Fibroblast of lung (primary cell): ENCODE data around the gene KIF18A. TPM values are rescaled to one million over a fixed set of nuclear protein-coding genes. Genes with fewer than 3 reads are reported as not detected.

ENCODE experiments used
- DNase-seq, 2 donors: peaks; one replicate each; pipeline versions ENCODE4 v3.0.0 to v3.0.0-alpha.2; 2010; ENCODE audit warnings: low read depth in 2 of 2
- H2AFZ ChIP-seq: 2 replicates; pipeline ENCODE4 v1.5.1; 2012; ENCODE audit warnings: low read length, control low read depth, inconsistent platforms
- H3K27ac ChIP-seq: 2 replicates; pipeline ENCODE4 v1.5.1; 2011; ENCODE audit warnings: low read length, control low read depth; ENCODE audit not compliant: insufficient read depth
- H3K27me3 ChIP-seq: 2 replicates; pipeline ENCODE4 v1.5.1; 2011; ENCODE audit warnings: mild to moderate bottlenecking, low read length; ENCODE audit not compliant: control insufficient read depth, insufficient read depth
- H3K36me3 ChIP-seq: 2 replicates; pipeline ENCODE4 v1.5.1; 2011; ENCODE audit warnings: low read length; ENCODE audit not compliant: control insufficient read depth, insufficient read depth
- H3K4me1 ChIP-seq: 2 replicates; pipeline ENCODE4 v1.5.1; 2011; ENCODE audit warnings: low read length; ENCODE audit not compliant: control insufficient read depth, insufficient read depth; ENCODE audit errors: extremely low read depth
- H3K4me2 ChIP-seq: 2 replicates; pipeline ENCODE4 v1.5.1; 2011; ENCODE audit warnings: low read length, control low read depth; ENCODE audit not compliant: insufficient read depth; ENCODE audit errors: extremely low read depth
- H3K4me3 ChIP-seq, 4 experiments: fragments of 200-600 bp in 1 of 4; sonication (generic) in 1 of 4; replicated peaks in 1 of 4; 2 replicates each; pipeline ENCODE4 v1.5.1; 2011 to 2016; ENCODE audit warnings: low read length in 4 of 4, low read depth in 3 of 4, mild to moderate bottlenecking in 3 of 4, control low read depth in 2 of 4, inconsistent platforms in 1 of 4, mixed read lengths in 1 of 4; ENCODE audit not compliant: insufficient read depth in 1 of 4; ENCODE audit errors: control extremely low read depth in 1 of 4
- H3K79me2 ChIP-seq: 2 replicates; pipeline ENCODE4 v1.5.1; 2012; ENCODE audit warnings: mild to moderate bottlenecking, low read length, inconsistent platforms; ENCODE audit not compliant: control insufficient read depth, insufficient read depth
- H3K9ac ChIP-seq: 2 replicates; pipeline ENCODE4 v1.5.1; 2011; ENCODE audit warnings: mild to moderate bottlenecking, low read length, control low read depth; ENCODE audit not compliant: insufficient read depth
- H3K9me3 ChIP-seq: 2 replicates; pipeline ENCODE4 v1.5.1; 2012; ENCODE audit warnings: low read depth, low read length; ENCODE audit not compliant: control insufficient read depth, insufficient read depth
- H4K20me1 ChIP-seq: 2 replicates; pipeline ENCODE4 v1.5.1; 2011; ENCODE audit warnings: low read length; ENCODE audit not compliant: control insufficient read depth, insufficient read depth; ENCODE audit errors: extremely low read depth
- CTCF ChIP-seq, 2 donors: IDR thresholded peaks in 1 of 2; conservative IDR thresholded peaks in 1 of 2; 1 replicate in 1 of 2; 2 replicates in 1 of 2; pipeline ENCODE4 v1.5.1; 2011 to 2012; ENCODE audit warnings: low read length in 2 of 2, control low read depth in 1 of 2, inconsistent platforms in 1 of 2, low read depth in 1 of 2, mild to moderate bottlenecking in 1 of 2
- EZH2 ChIP-seq: IDR thresholded peaks from 2 replicates; pipeline ENCODE4 v1.5.1; 2012; ENCODE audit warnings: low read length, control low read depth, mild to moderate bottlenecking; ENCODE audit errors: missing control alignments
- polyA plus RNA-seq, 2 donors: library from polyadenylated mRNA; depleted of rRNA in 1 of 2; stranded (reverse) in 1 of 2; unstranded in 1 of 2; fragments of >200 nt; gene quantifications; 2 replicates each; pipeline ENCODE4 v1.2.1, GENCODE V29; 2011 to 2012; ENCODE audit warnings: missing spikeins in 1 of 2
- total RNA-seq: library from RNA; depleted of rRNA; stranded (reverse); fragments of >200 nt; gene quantifications from 2 replicates; pipeline ENCODE4 v1.2.1, GENCODE V29; 2014

Gene KIF18A
- total and polyA plus RNA-seq, 2 donors (not counting 1 experiment from before 2014, with no cell fraction given): 5.8 to 12.6 TPM

DNA sequence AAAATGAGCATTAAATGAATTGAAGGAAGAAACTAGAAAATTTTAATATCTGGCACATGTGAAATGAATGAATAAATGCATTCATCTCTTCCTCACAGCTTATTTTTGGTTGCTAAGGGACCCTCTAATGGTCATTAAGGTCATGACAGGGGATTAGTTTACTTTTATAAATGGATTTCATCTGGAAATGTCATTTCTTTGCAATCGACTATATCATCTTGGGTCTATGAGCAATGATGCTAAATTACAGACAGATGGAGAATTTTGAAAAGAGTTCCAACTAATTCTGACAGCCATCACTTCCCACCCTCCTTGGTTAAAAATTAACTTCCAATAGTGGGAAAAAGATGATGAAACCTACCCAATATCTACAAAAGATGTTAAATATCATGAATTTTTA, 98.0 kb downstream of the KIF18A start:
- peak in 1 of 2 donors; percentile 15 for DNase-seq
- Histone ChIP-seq H3K4me1 (peaks cover 3% of the 10 kb centered on the region), H4K20me1 (no peaks in the 10 kb centered on the region), H2AFZ (no peak overlapping the region), H3K4me2 (peak overlapping the region; percentile 38), H3K4me3 (no peak overlapping the region), H3K9ac (no peak overlapping the region), H3K79me2 (no peaks in the 10 kb centered on the region), H3K27me3 (no peaks in the 10 kb centered on the region), H3K9me3 (no peaks in the 10 kb centered on the region), H3K36me3 (no peaks in the 10 kb centered on the region), H3K27ac (no peak overlapping the region)
- no peak for TF ChIP-seq CTCF (conservative IDR thresholded peaks at IDR 0.05 in 1 of 2, IDR thresholded peaks at IDR 0.05 in 1 of 2; ENCODE audit: low read depth in 1 of 2, low read length in 2 of 2)
- TF ChIP-seq EZH2: no peak

DNA sequence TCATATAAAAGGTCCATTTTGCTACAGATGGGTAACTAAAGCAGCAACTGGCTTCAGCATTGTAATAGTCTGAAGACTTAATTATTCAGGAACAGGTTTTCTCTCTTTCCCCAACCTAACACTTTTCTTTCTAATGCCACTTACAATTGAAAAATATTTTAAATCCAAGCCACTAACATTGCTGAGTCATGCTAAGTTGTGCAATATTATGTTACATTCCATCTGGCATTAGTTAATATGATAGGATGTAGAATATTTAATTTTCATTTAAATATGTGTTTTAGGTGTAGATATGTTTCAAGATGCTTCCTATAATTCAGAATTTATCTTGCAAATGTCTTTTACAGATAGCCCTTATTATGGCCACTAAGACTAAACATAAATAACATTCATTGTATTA, 98.6 kb downstream of the KIF18A start:
- H4K20me1 ChIP-seq: no peaks in the 10 kb centered on the region
- H3K4me2 ChIP-seq: no peak overlapping the region
- H3K4me1 ChIP-seq: peaks cover 3% of the 10 kb centered on the region
- no peak for TF ChIP-seq CTCF (conservative IDR thresholded peaks at IDR 0.05 in 1 of 2, IDR thresholded peaks at IDR 0.05 in 1 of 2; ENCODE audit: low read depth in 1 of 2, low read length in 2 of 2)
- no peaks in the 10 kb centered on the region for H3K36me3 ChIP-seq
- peak overlapping the region; percentile 25 for H3K27ac ChIP-seq
- no peak overlapping the region for H2AFZ ChIP-seq
- H3K9me3 ChIP-seq: no peaks in the 10 kb centered on the region
- no peaks in the 10 kb centered on the region for H3K79me2 ChIP-seq
- H3K9ac ChIP-seq: no peak overlapping the region
- DNase-seq: peak; percentile 73 to 89
- H3K4me3 ChIP-seq: no peak overlapping the region
- no peaks in the 10 kb centered on the region for H3K27me3 ChIP-seq

DNA sequence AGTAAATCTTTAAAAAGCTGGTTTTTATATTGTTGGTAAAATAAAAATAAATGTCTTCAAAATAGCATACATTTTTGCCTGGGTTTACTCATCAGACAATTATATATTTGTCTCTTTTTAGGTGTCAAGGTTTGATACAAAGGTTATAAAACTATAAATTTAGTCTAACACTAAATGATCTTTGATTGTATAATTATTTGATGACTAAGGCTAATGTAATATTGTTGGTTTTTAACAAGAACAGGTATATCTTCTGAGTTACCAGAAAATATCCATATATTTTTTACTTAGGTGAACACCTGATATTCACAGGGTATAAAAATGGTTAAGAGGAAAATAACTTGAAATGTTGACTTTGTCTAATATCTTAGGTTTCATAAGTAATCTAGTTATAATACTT, 104.3 kb downstream of the KIF18A start:
- Histone ChIP-seq H3K36me3 (no peaks in the 10 kb centered on the region), H3K4me1 (no peaks in the 10 kb centered on the region), H3K9me3 (no peaks in the 10 kb centered on the region), H3K27me3 (no peaks in the 10 kb centered on the region), H2AFZ (no peak overlapping the region), H3K27ac (no peak overlapping the region), H4K20me1 (no peaks in the 10 kb centered on the region), H3K4me2 (no peak overlapping the region), H3K9ac (no peak overlapping the region), H3K79me2 (no peaks in the 10 kb centered on the region), H3K4me3 (no peak overlapping the region)
- no peak for DNase-seq
- TF ChIP-seq CTCF (conservative IDR thresholded peaks at IDR 0.05 in 1 of 2, IDR thresholded peaks at IDR 0.05 in 1 of 2; ENCODE audit: low read depth in 1 of 2, low read length in 2 of 2) (no peak), EZH2 (no peak)
